GM12878 (cell line): Measurements from ENCODE around the gene DDX42. TPM values are rescaled to one million over a fixed set of nuclear protein-coding genes. Genes with fewer than 3 reads are reported as not detected.

Experiments used
- ATAC-seq: fragments of 200-7000 bp; cut with Tn5 transposase; 3 replicates; pipeline ENCODE4 v1.9.1; 2020; ENCODE audit warnings: mild to moderate bottlenecking, moderate library complexity
- BruUV-seq: library from RNA; stranded (reverse); fragments of 400-500 nt; replicated peaks from 2 replicates; lab custom pipeline; 2021; lab: Mats Ljungman, UMichigan
- CTCF ChIA-PET: fragments of 300-600 bp; sonication (Branson Sonifier 250); formaldehyde crosslinking; extraction: SDS; loops from one replicate; lab custom pipeline; 2021; ENCODE audit warnings: inconsistent platforms; lab: Yijun Ruan, JAX
- POLR2A ChIA-PET: fragments of 350-600 bp; formaldehyde crosslinking; extraction: SDS; loops from one replicate; lab custom pipeline; 2021; ENCODE audit warnings: inconsistent platforms; lab: Charles Lee
- RAD21 ChIA-PET: fragments of 300-600 bp; sonication (Branson Sonifier 250); formaldehyde crosslinking; loops from one replicate; lab custom pipeline; 2023; ENCODE audit warnings: antibody characterized with exemption; ENCODE audit not compliant: unreplicated experiment; lab: Charles Lee
- SMC1A ChIA-PET: fragments of 300-600 bp; sonication (Branson Sonifier 250); formaldehyde crosslinking; loops from one replicate; lab custom pipeline; 2023; ENCODE audit not compliant: unreplicated experiment, uncharacterized antibody; lab: Charles Lee
- DNase-seq: peaks from one replicate; pipeline ENCODE4 v3.0.0-alpha.2; 2011; ENCODE audit warnings: low read depth, low spot score
- FAIRE-seq: peaks from 3 replicates; lab custom pipeline; 2011; peaks lifted over from hg19 to GRCh38; lab: Jason Lieb, UNC
- H2AFZ ChIP-seq: 2 replicates; pipeline ENCODE4 v1.6.0; 2011; ENCODE audit warnings: low read depth, low read length, control low read depth; ENCODE audit not compliant: control insufficient read depth
- H3K27ac ChIP-seq: 2 replicates; pipeline ENCODE4 v1.5.1; 2011; ENCODE audit warnings: control low read depth; ENCODE audit not compliant: control insufficient read depth, insufficient read depth
- H3K27me3 ChIP-seq, 2 experiments: replicated peaks in 1 of 2; 2 replicates each; pipeline versions ENCODE4 v1.6.0 to v1.6.1; 2011; ENCODE audit warnings: low read length in 1 of 2; ENCODE audit not compliant: control insufficient read depth in 2 of 2, insufficient read depth in 2 of 2
- H3K36me3 ChIP-seq, 2 experiments: 2 replicates each; pipeline ENCODE4 v1.5.1; 2011; ENCODE audit warnings: low read length in 1 of 2; ENCODE audit not compliant: control insufficient read depth in 2 of 2, insufficient read depth in 2 of 2
- H3K4me1 ChIP-seq: 2 replicates; pipeline ENCODE4 v1.6.1; 2011; ENCODE audit warnings: mild to moderate bottlenecking, low read length, moderate library complexity, mixed read lengths; ENCODE audit not compliant: control insufficient read depth, insufficient read depth
- H3K4me2 ChIP-seq: 2 replicates; pipeline ENCODE4 v1.6.0; 2011; ENCODE audit warnings: control low read depth; ENCODE audit not compliant: control insufficient read depth, insufficient read depth
- H3K4me3 ChIP-seq: fragments of 200-600 bp; sonication (generic); 2 replicates; pipeline ENCODE4 v1.5.1; 2016
- H3K79me2 ChIP-seq: 2 replicates; pipeline ENCODE4 v1.6.0; 2011; ENCODE audit warnings: low read length; ENCODE audit not compliant: control insufficient read depth, insufficient read depth
- H3K9ac ChIP-seq: 2 replicates; pipeline ENCODE4 v1.8.0; 2011; ENCODE audit warnings: low read length, control low read depth, mixed read lengths; ENCODE audit not compliant: control insufficient read depth, insufficient read depth
- H3K9me3 ChIP-seq: replicated peaks from 3 replicates; pipeline ENCODE4 v1.5.1; 2011; ENCODE audit warnings: mild to moderate bottlenecking, low read length; ENCODE audit not compliant: control insufficient read depth, insufficient read depth
- H4K20me1 ChIP-seq: 2 replicates; pipeline ENCODE4 v1.6.0; 2011; ENCODE audit not compliant: control insufficient read depth, insufficient read depth
- BHLHE40 ChIP-seq, 2 experiments: fragments of 450-650 bp in 1 of 2; IDR thresholded peaks; 2 replicates each; pipeline ENCODE4 v1.6.1; 2011 to 2017; ENCODE audit warnings: low read depth in 2 of 2, borderline replicate concordance in 1 of 2, improper control_type of control experiment in 1 of 2, low read length in 1 of 2, mild to moderate bottlenecking in 1 of 2
- CREM ChIP-seq: IDR thresholded peaks from 2 replicates; pipeline ENCODE4 v1.6.1; 2014; ENCODE audit warnings: antibody characterized with exemption, low read depth
- FOXM1 ChIP-seq: IDR thresholded peaks from 2 replicates; pipeline ENCODE4 v1.6.1; 2012; ENCODE audit warnings: low read depth, mild to moderate bottlenecking, inconsistent platforms, low read length, moderate library complexity
- IRF4 ChIP-seq: IDR thresholded peaks from 2 replicates; pipeline ENCODE4 v1.6.1; 2011; ENCODE audit warnings: low read depth, low read length
- NRF1 ChIP-seq: conservative IDR thresholded peaks from 2 replicates; pipeline ENCODE4 v1.6.1; 2011; ENCODE audit warnings: mild to moderate bottlenecking, low read depth, low read length, improper control_type of control experiment
- POLR2AphosphoS2 ChIP-seq: IDR thresholded peaks from 2 replicates; pipeline ENCODE4 v1.6.1; 2011; ENCODE audit warnings: low read depth, mild to moderate bottlenecking, low read length, improper control_type of control experiment, moderate library complexity
- SMAD5 ChIP-seq: IDR thresholded peaks from 2 replicates; pipeline ENCODE4 v1.6.1; 2016; ENCODE audit warnings: antibody characterized with exemption, low read depth
- SMC3 ChIP-seq: IDR thresholded peaks from 2 replicates; pipeline ENCODE4 v1.6.1; 2011; ENCODE audit warnings: low read length, improper control_type of control experiment, borderline replicate concordance
- SREBF2 ChIP-seq: IDR thresholded peaks from 2 replicates; pipeline ENCODE4 v1.6.1; 2012; ENCODE audit warnings: mild to moderate bottlenecking, low read length
- ZBED1 ChIP-seq: IDR thresholded peaks from 2 replicates; pipeline ENCODE4 v1.6.1; 2016; ENCODE audit warnings: borderline replicate concordance
- WGBS: methylation state at CpG from one replicate; pipeline ENCODE4 v1.1.6; 2016; ENCODE audit warnings: low lambda C conversion rate; ENCODE audit not compliant: insufficient replicate concordance, insufficient coverage; ENCODE audit errors: missing lambda C conversion rate; 5-methylcytosine and 5-hydroxymethylcytosine counted together
- in situ Hi-C: fragments of 300-500 bp; cut with MboI; formaldehyde crosslinking; loops from 9 replicates; pipeline ENCODE4 v1.14.3; 2018; ENCODE audit warnings: mixed read lengths
- intact Hi-C: fragments of 100-400 bp; cut with micrococcal nuclease; formaldehyde crosslinking; loops from one replicate; pipeline ENCODE4 v1.14.2; 2022; ENCODE audit not compliant: unreplicated experiment
- polyA plus RNA-seq, 11 experiments: library from polyadenylated mRNA; depleted of rRNA in 4 of 11; unstranded in 6 of 11; stranded (reverse) in 5 of 11; fragments of >200 nt; fragmentation: Nextera tagmentation in 4 of 11; fragmentation: Illumina TruSeq in 1 of 11; extraction: Ambion mirVana in 4 of 11; extraction: Trizol in 1 of 11; gene quantifications; 1 replicate in 1 of 11; 2 replicates in 10 of 11; pipeline versions ENCODE4 v1.2.1 to v1.2.3, GENCODE V29; 2011 to 2016; ENCODE audit warnings: inconsistent platforms in 2 of 11, missing spikeins in 2 of 11, low read depth in 1 of 11
- total RNA-seq, 4 experiments: library from RNA; depleted of rRNA in 3 of 4; stranded (reverse); fragments of >200 nt in 3 of 4; fragmentation: Illumina TruSeq in 1 of 4; extraction: Trizol in 1 of 4; gene quantifications; 2 replicates each; pipeline versions ENCODE4 v1.2.1 to v1.2.3, GENCODE V29; 2013 to 2021
- TF ChIP-seq, protein P1 (sequence below): fragments of 450-650 bp; formaldehyde crosslinking; IDR thresholded peaks from 2 replicates; pipeline ENCODE4 v1.5.0; 2022; ENCODE audit warnings: mild to moderate bottlenecking, missing genetic modification characterization
- TF ChIP-seq, protein P2 (sequence below): IDR thresholded peaks from 2 replicates; pipeline ENCODE4 v1.6.1; 2012; ENCODE audit warnings: mild to moderate bottlenecking, low read depth, low read length
- TF ChIP-seq, protein P3 (sequence below): fragments of 450-650 bp; IDR thresholded peaks from 2 replicates; pipeline ENCODE4 v1.6.1; 2017; ENCODE audit warnings: mild to moderate bottlenecking
- TF ChIP-seq, protein P4 (sequence below): fragments of 450-650 bp; IDR thresholded peaks from 2 replicates; pipeline ENCODE4 v1.6.1; 2018; ENCODE audit warnings: borderline replicate concordance, mild to moderate bottlenecking; ENCODE audit not compliant: partially characterized antibody

DDX42 gene
- total and polyA plus RNA-seq, 10 of the 15 experiments (the other 5 are each of a cell fraction or from before 2014, with no cell fraction given) = 14.6 to 147 (median 65.3) TPM

DNA sequence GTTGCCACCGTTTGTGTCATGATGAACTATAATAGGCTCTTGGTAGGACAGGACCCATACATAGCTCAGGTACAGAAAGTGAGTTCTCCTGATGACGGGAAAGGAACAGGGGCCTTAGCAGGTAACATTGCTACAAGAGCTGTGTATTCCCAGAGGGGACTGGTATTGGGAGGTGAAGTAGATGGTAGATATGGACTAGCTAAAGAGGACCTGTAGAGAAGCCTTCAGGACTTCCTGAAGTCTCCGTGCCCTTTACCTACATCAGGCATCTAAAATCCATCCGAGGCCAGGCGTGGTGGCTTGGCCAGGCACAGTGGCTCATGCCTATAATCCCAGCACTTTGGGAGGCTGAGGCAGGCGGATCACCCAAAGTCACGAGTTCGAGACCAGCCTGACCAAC lies 81.2 kb downstream of the DDX42 start:
- DNase-seq = no peak
- SMC1A ChIA-PET = no interaction called here
- peaks cover 1 to 2% of the 10 kb centered on the region in 2 experiments; a peak in 2 of 4 replicates for H3K27me3 ChIP-seq
- no peak for FAIRE-seq
- intact Hi-C loops (no loop called here), in situ Hi-C loops (no loop called here)
- no peaks in the 10 kb centered on the region for H3K4me1 ChIP-seq
- POLR2A ChIA-PET = no interaction called here
- no peak overlapping the region for H3K27ac ChIP-seq
- H4K20me1 ChIP-seq = no peaks in the 10 kb centered on the region
- H3K36me3 ChIP-seq = no peaks in the 10 kb centered on the region
- H3K79me2 ChIP-seq = no peaks in the 10 kb centered on the region
- no peak overlapping the region for H3K4me3 ChIP-seq
- H2AFZ ChIP-seq = no peak overlapping the region
- no peak overlapping the region for H3K9ac ChIP-seq
- no peaks in the 10 kb centered on the region for H3K9me3 ChIP-seq
- ATAC-seq = no peak
- BruUV-seq = no TSS peak
- RAD21 ChIA-PET = no interaction called here
- no peak overlapping the region for H3K4me2 ChIP-seq
- CTCF ChIA-PET = interaction anchor here (0.8 to 3.0 kb wide), 3 partner anchors 10 to 84 kb away, joined by 3 to 16 read pairs (median 4); no protein-coding TSS in a partner anchor
- WGBS = 44% methylated on average over 8 of the region's 8 CpGs
- TF ChIP-seq IRF4 = no peak
- no peak for TF ChIP-seq CREM
- no peak for TF ChIP-seq NRF1
- TF ChIP-seq SREBF2 = no peak
- TF ChIP-seq, protein P1, sequence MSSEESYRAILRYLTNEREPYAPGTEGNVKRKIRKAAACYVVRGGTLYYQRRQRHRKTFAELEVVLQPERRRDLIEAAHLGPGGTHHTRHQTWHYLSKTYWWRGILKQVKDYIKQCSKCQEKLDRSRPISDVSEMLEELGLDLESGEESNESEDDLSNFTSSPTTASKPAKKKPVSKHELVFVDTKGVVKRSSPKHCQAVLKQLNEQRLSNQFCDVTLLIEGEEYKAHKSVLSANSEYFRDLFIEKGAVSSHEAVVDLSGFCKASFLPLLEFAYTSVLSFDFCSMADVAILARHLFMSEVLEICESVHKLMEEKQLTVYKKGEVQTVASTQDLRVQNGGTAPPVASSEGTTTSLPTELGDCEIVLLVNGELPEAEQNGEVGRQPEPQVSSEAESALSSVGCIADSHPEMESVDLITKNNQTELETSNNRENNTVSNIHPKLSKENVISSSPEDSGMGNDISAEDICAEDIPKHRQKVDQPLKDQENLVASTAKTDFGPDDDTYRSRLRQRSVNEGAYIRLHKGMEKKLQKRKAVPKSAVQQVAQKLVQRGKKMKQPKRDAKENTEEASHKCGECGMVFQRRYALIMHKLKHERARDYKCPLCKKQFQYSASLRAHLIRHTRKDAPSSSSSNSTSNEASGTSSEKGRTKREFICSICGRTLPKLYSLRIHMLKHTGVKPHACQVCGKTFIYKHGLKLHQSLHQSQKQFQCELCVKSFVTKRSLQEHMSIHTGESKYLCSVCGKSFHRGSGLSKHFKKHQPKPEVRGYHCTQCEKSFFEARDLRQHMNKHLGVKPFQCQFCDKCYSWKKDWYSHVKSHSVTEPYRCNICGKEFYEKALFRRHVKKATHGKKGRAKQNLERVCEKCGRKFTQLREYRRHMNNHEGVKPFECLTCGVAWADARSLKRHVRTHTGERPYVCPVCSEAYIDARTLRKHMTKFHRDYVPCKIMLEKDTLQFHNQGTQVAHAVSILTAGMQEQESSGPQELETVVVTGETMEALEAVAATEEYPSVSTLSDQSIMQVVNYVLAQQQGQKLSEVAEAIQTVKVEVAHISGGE (CRISPR knock-in tag) = no peak
- TF ChIP-seq, protein P2, sequence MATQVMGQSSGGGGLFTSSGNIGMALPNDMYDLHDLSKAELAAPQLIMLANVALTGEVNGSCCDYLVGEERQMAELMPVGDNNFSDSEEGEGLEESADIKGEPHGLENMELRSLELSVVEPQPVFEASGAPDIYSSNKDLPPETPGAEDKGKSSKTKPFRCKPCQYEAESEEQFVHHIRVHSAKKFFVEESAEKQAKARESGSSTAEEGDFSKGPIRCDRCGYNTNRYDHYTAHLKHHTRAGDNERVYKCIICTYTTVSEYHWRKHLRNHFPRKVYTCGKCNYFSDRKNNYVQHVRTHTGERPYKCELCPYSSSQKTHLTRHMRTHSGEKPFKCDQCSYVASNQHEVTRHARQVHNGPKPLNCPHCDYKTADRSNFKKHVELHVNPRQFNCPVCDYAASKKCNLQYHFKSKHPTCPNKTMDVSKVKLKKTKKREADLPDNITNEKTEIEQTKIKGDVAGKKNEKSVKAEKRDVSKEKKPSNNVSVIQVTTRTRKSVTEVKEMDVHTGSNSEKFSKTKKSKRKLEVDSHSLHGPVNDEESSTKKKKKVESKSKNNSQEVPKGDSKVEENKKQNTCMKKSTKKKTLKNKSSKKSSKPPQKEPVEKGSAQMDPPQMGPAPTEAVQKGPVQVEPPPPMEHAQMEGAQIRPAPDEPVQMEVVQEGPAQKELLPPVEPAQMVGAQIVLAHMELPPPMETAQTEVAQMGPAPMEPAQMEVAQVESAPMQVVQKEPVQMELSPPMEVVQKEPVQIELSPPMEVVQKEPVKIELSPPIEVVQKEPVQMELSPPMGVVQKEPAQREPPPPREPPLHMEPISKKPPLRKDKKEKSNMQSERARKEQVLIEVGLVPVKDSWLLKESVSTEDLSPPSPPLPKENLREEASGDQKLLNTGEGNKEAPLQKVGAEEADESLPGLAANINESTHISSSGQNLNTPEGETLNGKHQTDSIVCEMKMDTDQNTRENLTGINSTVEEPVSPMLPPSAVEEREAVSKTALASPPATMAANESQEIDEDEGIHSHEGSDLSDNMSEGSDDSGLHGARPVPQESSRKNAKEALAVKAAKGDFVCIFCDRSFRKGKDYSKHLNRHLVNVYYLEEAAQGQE = no peak
- TF ChIP-seq FOXM1 = no peak
- no peak for TF ChIP-seq POLR2AphosphoS2
- TF ChIP-seq, protein P3, sequence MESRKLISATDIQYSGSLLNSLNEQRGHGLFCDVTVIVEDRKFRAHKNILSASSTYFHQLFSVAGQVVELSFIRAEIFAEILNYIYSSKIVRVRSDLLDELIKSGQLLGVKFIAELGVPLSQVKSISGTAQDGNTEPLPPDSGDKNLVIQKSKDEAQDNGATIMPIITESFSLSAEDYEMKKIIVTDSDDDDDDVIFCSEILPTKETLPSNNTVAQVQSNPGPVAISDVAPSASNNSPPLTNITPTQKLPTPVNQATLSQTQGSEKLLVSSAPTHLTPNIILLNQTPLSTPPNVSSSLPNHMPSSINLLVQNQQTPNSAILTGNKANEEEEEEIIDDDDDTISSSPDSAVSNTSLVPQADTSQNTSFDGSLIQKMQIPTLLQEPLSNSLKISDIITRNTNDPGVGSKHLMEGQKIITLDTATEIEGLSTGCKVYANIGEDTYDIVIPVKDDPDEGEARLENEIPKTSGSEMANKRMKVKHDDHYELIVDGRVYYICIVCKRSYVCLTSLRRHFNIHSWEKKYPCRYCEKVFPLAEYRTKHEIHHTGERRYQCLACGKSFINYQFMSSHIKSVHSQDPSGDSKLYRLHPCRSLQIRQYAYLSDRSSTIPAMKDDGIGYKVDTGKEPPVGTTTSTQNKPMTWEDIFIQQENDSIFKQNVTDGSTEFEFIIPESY = no peak
- TF ChIP-seq SMC3 = no peak
- no peak for TF ChIP-seq SMAD5
- no peak for TF ChIP-seq BHLHE40 (IDR thresholded peaks at IDR 0.05; ENCODE audit: borderline replicate concordance in 1 of 2, low read depth in 2 of 2, low read length in 1 of 2)
- TF ChIP-seq, protein P4, sequence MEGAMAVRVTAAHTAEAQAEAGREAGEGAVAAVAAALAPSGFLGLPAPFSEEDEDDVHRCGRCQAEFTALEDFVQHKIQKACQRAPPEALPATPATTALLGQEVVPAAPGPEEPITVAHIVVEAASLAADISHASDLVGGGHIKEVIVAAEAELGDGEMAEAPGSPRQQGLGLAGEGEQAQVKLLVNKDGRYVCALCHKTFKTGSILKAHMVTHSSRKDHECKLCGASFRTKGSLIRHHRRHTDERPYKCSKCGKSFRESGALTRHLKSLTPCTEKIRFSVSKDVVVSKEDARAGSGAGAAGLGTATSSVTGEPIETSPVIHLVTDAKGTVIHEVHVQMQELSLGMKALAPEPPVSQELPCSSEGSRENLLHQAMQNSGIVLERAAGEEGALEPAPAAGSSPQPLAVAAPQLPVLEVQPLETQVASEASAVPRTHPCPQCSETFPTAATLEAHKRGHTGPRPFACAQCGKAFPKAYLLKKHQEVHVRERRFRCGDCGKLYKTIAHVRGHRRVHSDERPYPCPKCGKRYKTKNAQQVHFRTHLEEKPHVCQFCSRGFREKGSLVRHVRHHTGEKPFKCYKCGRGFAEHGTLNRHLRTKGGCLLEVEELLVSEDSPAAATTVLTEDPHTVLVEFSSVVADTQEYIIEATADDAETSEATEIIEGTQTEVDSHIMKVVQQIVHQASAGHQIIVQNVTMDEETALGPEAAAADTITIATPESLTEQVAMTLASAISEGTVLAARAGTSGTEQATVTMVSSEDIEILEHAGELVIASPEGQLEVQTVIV = no peak
- no peak for TF ChIP-seq ZBED1
